ENCODE results near the gene MANBA.
"Not testable (repeated sequence)": the region's sequence is repeated elsewhere in the genome, so short reads cannot be mapped to it uniquely, and the experiment has no call there.

Gene MANBA

DNA sequence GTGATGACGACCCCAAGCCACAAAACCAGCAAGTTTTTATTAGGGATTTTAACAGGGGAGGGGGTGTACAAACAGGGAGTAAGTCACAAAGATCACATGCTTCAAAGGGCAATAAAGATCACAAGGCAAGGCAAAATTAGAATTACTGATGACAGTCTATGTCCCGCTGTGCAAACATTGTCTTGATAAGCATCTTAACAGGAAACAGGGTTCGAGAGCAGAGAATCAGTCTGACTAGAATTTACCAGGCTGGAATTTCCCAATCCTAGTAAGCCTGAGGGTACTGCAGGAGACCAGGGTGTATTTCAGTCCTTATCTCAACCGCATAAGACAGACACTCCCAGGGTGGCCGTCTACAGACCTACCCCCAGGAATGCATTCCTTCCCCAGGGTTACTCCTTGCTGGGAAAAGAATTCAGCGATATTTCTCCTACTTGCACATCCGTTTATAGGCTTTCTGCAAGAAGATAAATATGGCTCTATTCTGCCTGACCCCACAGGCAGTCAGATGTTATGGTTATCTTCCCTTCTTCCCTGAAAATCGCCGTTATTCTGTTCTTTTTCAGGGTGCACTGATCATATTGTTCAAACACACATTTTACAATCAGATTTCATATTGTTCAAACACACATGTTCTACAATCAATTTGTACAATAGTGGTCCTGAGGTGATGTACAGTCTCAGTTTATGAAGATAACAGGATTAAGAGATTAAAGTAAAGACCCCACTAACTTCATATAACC lies 41.8 kb downstream of the MANBA start:
- DNase-seq, result not testable (repeated sequence)

DNA sequence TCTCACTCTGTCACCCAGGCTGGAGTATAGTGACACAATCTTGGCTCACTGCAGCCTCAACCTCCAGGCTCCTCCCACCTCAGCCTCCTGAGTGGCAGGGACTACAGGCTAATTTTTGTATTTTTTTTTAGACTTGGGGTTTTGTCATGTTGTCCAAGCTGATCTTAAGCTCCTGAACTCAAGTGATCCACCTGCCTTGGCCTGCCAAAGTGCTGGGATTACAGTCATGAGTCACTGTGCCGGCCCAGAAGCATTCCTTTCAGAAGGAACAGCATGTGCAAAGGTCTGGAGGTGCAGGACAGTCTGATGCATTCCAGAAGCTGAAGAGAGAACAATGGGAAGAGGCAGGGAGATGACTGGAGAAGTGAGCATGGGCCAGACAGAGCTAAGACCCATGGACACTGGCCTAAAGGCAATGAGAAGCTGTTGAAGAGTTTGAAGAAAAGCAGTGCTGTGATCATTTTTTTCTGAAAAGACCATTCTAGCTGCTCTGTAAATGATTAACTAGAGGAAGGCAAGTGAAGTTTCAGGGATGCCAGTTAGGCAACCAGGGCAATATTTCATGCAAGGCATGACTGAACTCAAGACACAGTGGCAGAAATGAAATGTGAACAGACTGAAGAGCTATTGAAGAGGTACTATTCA lies 43.2 kb downstream of the MANBA start:
- no peak for DNase-seq

DNA sequence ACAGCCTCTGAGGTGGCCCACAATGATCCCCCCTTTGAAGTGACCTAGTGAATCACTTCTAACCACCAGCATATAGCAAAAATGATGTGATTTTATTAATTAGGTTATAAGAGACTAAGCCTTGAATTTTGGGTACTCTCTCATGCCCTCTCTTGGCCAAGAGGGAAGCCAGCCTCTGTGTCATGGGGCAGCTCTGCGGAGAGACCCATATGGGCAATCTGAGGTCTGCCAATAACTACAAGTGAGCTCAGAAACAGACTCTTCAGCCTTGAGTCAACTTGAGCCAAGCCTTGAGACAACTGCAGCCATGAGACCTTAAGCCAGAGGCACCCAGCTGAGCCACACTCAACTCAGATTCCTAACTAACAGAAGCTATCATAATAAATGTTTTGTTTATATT lies 45.7 kb downstream of the MANBA start:
- DNase-seq, result no peak

- DNase-seq, result not testable (repeated sequence)
These were observed 47.0 kb downstream of the MANBA start for GRCh38 chr4:102713774-102714173.

DNA sequence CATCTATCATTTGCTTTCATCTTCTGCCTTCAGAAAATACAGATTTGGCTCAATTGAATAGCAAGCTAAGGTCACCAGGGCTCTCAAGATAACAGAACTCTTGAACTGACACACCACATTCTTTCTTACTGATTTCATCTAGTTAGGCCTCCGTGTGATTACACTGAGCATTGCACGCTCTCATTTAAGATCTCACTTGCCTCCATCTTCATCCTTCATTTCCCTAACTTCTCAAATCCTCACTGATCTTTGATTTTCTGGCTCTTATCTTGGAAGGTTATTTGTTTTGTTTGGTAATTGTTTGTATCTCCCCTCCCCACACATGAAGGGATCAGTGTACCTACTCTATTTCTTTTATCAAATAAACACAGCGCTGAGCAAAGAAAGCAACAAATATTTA lies 47.7 kb downstream of the MANBA start:
- DNase-seq, result no peak

- no peak for DNase-seq
These were observed 49.8 kb downstream of the MANBA start for GRCh38 chr4:102710986-102711385.

DNA sequence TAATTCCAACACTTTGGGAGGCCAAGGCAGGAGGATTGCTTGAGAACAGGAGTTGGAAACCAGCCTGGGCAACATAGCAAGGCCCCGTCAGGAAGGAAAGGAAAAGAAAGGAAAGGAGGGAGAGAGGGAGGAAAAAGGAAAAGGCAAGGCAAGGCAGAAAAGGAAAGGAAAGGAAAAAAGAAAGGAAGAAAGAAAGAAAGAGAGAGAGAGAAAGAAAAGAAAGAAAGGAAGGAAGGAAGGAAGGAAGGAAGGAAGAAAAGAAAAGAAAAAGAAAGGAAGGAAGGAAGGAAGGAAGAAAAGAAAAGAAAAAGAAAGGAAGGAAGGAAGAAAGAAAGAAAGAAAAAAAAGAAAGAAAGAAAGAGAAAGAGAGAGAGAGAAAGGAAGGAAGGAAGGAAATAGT lies 51.7 kb downstream of the MANBA start:
- DNase-seq, result not testable (repeated sequence)

DNA sequence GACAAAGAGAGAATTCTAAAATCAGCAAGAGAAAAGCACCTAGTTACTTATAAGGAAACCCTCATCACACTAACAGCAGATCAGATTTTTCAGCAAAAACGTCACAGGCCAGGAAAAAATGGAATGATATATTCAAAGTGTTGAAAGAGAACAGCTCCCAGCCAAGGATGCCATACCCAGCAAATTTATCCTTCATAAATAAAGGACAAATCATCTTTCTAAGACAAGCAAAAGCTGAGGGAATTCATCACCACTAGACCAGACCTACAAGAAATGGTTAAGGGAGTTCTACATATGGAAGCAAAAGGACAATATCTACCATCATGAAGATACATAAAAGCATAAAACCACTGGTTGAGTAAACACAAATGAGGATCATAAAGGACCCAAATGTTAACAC lies 53.6 kb downstream of the MANBA start:
- no peak for DNase-seq

DNA sequence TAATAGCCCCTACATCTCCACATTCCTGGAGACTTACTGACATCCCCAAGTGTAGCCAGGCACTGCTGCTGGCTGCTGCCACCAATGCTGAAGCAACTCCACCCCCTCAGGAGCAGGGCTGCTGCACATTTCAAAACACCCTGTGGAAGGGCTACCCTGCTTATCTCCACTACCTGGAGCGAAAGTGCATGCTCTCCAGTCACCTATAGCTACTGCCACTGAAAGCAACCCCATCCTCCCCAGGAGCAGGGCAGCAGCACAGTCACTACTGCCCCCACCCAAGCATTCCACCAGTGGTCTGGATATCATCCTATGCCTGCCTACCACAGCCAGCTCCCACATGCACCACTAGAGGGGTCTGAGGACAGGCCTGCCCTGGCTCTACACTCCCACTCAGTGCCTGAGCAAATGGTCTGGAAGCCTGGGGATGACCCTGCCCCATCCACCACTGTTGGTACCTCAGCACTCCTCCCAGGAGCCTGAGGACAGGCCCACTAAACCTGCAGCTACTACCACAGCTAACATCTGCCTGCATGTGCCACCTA lies 55.3 kb downstream of the MANBA start:
- no peak for DNase-seq

DNA sequence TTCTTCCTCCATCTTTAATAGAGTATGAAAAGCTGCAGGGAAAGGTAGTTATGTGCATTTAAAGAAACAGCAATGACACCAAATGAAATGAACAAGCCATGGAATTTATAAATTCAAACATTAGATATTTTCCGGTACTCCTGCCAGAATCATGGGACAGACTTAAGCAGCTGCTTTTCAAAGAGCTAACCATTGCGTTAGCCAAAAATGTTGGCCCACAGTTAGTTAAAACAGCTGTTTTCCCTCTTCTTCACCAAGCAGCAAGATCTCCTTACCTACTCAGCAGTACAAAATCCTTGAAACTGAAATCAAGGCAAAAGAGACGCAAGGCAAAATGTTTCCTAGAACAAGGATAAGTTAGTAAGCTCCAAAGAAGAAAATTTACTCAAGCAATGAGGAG lies 64.0 kb downstream of the MANBA start:
- DNase-seq, result no peak

DNA sequence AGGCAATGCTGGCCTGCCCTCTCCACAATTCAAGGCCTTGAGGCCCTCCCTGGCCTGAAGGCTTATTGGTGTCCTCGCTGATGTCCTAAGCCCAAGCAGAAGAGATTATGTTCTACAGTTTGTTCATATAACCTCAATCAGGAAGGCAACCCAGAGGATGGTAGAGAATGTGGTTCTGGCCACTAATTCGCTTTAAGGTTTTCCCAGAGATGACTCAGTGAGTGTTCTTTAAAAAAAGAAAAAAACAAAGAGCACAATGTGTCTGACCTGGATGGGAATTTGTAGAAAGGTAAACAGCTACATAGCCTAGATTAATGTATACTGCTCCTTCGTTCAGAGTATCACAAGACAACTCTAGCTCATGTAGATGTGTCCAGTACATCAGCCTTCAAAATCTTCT lies 66.0 kb downstream of the MANBA start:
- DNase-seq, result no peak

DNA sequence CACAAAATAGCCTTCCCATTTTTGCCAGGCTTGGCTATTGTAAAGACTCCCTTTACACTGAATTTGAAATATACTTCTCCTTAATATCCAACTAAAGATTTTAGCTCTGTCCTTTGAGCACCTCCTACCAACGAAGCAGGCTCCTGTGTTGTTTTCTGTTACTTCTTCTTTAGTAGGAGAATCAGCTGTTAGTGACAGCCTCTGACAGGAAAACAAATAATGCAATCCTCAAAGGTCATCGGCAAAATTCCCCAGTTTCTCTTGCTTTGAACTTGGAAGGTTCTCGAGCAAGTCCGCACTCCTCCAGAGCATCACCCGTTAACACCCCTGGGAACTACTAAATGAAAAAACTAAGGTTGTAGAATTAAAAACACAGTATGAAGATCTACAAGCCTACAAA lies 66.9 kb downstream of the MANBA start:
- DNase-seq, result no peak

DNA sequence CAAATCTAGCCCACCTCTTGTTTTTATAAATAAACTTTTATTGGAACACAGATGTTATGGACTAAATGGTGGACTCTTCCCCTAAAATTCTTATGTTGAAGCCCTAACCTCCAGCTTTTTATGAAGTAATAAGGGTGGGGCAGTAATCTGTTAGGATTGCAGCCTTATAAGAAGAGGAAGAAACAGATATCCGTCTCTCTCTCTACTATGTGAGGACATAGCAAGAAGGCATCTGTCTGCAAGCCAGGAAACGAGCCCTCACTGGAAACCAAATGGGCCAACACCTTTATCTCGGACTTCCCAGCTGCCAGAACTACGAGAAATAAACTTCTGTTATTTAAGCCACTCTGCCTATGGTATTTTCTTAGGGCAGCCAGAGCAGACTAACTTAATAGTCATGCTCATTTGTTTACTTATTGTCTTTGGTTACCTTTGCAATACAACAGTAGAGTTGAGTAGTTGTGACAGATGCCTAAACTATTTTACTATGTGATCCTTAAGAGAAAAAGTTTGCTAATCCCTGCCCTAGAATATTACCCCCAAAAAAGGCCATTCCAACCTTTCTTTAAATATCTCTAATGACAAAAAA lies 67.4 kb downstream of the MANBA start:
- no peak for DNase-seq

DNA sequence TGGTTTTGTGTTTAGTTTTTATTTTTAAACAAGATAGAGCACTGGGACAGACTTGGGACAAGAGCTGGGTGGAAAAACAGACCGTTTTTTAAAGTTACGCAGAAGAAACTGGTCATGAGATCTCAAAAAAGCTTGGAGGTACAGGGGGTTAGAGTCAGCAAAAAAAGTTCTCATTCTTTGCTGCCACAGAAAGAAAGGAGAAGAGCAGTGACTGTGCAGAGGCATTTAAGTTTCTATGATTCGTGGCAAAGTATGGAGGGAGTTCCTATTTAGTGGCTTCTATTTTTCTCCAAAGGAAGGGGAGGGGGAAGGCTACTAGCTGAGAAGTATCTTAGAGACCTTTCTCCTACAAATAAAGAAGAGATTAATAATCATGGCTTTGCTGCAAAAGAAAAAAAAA lies 68.3 kb downstream of the MANBA start:
- DNase-seq, result no peak

GRCh38 chr4:102687982-102688433 lies 72.8 kb downstream of the MANBA start:
- DNase-seq, result no peak

DNA sequence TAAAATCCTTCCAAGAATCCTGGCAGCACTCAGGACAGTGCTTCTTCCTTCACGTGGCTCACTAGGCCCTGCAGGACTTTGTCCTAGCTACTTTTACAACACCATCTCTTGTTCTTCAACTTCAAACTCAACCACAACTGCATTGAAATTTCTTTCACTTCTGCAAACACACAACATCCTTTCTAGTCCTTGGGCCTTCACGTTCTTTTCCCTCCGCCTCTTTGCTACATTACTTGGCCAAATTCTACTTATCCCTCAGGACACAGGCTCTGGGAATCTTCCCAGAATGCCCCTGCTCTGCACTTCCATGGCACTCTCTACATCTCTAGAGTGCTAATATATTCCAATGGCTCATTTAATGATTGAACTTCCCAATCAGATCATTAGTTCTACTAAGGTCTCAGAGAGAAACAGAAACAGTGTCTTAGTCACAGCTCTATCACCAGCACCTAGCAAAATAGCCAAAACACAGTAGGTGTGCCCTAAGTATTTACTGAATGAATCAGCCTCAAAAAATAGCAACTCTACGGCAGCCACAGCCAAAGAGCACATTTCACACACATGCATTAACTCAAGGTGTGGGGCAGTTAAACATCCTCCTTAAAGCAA lies 73.3 kb downstream of the MANBA start:
- no peak for DNase-seq

- DNase-seq, result no peak
These were observed 75.0 kb downstream of the MANBA start for GRCh38 chr4:102685768-102686167.

DNA sequence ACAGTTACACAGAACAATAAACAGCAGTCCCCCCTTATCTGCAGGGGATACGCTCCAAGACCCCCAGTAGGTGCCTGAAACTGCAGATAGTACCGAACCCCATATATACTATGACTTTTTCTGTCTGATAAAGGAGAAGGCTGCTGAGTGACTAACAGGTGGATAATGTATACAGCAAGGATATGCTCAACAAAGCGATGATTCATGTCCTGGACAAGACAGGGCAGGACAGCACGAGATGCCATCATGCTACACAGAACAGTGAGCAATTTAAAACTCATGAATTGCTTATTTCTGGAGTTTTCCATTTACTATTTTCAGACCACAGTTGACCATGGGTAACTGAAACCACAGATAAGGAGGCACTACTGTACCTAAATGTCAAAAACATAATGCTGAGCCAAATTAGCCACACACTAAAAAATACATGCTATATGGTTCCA lies 76.1 kb downstream of the MANBA start:
- DNase-seq, result no peak

GRCh38 chr4:102683881-102684609 lies 76.7 kb downstream of the MANBA start:
- no peak for DNase-seq

GRCh38 chr4:102678695-102679335 lies 82.0 kb downstream of the MANBA start:
- DNase-seq, result no peak

GRCh38 chr4:102678107-102678506 lies 82.7 kb downstream of the MANBA start:
- DNase-seq, result no peak

DNA sequence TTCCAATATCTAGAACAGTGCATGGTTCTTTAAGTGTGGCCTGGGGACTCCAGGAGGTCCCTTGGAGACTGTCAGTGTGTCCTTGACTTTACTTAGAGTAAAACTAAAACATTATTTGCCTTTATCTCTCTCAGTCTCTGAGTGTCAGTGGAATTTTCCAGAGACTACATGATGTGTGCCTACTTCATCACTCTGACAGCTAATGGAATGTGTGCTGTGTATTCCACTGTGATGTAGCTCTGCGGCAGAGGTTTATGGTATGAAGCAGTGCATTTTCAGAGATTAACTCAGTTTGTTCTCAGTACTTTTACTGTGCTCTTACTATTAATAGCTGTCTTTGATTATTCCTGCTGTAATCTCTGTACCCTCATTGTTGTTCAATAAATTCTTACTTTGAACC lies 85.6 kb downstream of the MANBA start:
- no peak for DNase-seq
